ENCODE data around the gene ZFR.

The ZFR gene

GRCh38 chr5:32331217-32331934 is 113.2 kb downstream of the ZFR start:
- no peak for TF ChIP-seq CTCF (conservative IDR thresholded peaks at IDR 0.05; ENCODE audit: low read depth)
- ChIA-PET CTCF (interaction anchor here (0.6 kb wide), 2 partner anchors 12 to 15 kb away, joined by 3 read pairs; no protein-coding TSS in a partner anchor), POLR2A (ENCODE audit: low non-redundant PET) (no interaction called here)
- H3K27ac ChIP-seq = no peak overlapping the region
- no peak for DNase-seq (ENCODE audit: low spot score)

- no peak overlapping the region for H3K27ac ChIP-seq
- no peak for TF ChIP-seq CTCF (conservative IDR thresholded peaks at IDR 0.05; ENCODE audit: low read depth)
- POLR2A ChIA-PET (ENCODE audit: low non-redundant PET) = no interaction called here
- DNase-seq (ENCODE audit: low spot score) = no peak
- CTCF ChIA-PET = interaction anchor here (0.6 to 2.6 kb wide), 6 partner anchors 14 to 339 kb away, joined by 3 to 20 read pairs (median 4); no protein-coding TSS in a partner anchor
These were observed 114.2 kb downstream of the ZFR start for GRCh38 chr5:32330126-32330971.

GRCh38 chr5:32329395-32329834 is 115.1 kb downstream of the ZFR start:
- DNase-seq (ENCODE audit: low spot score) = peak; percentile 57
- TF ChIP-seq CTCF (conservative IDR thresholded peaks at IDR 0.05; ENCODE audit: low read depth) = peak; percentile 68
- ChIA-PET CTCF (interaction anchor here (0.6 to 2.6 kb wide), 10 partner anchors 18 to 290 kb away, joined by 3 to 20 read pairs (median 3); no protein-coding TSS in a partner anchor), POLR2A (ENCODE audit: low non-redundant PET) (interaction anchor here (0.7 kb wide), 1 partner anchor 294 kb away, joined by 3 read pairs; no protein-coding TSS in a partner anchor)
- no peak overlapping the region for H3K27ac ChIP-seq

GRCh38 chr5:32326216-32326772 is 118.2 kb downstream of the ZFR start:
- ChIA-PET CTCF (no interaction called here), POLR2A (ENCODE audit: low non-redundant PET) (no interaction called here)
- no peak for TF ChIP-seq CTCF (conservative IDR thresholded peaks at IDR 0.05; ENCODE audit: low read depth)
- no peak overlapping the region for H3K27ac ChIP-seq
- no peak for DNase-seq (ENCODE audit: low spot score)

- no peak overlapping the region for H3K27ac ChIP-seq
- CTCF ChIA-PET = no interaction called here
- DNase-seq (ENCODE audit: low spot score) = no peak
- TF ChIP-seq CTCF (conservative IDR thresholded peaks at IDR 0.05; ENCODE audit: low read depth) = no peak
- POLR2A ChIA-PET (ENCODE audit: low non-redundant PET) = no interaction called here
These were observed 118.9 kb downstream of the ZFR start for GRCh38 chr5:32325616-32326015.

- no peak for TF ChIP-seq CTCF (conservative IDR thresholded peaks at IDR 0.05; ENCODE audit: low read depth)
- peak; percentile 11 for DNase-seq (ENCODE audit: low spot score)
- CTCF ChIA-PET = interaction anchor here (0.7 kb wide), 2 partner anchors 201 to 228 kb away, joined by 4 read pairs; no protein-coding TSS in a partner anchor
- no peak overlapping the region for H3K27ac ChIP-seq
- POLR2A ChIA-PET (ENCODE audit: low non-redundant PET) = no interaction called here
These were observed 119.5 kb downstream of the ZFR start for GRCh38 chr5:32325062-32325461.

Measured in RWPE1 (cell line).